ENCODE results near the gene ETF1. TPM values are rescaled to one million over a fixed set of nuclear protein-coding genes. Genes with fewer than 3 reads are reported as not detected.

Gene ETF1
- total and polyA plus RNA-seq, 9 of the 15 experiments (the other 6 are each of a cell fraction or from before 2014, with no cell fraction given), result 53.7 to 209 (median 164) TPM

DNA sequence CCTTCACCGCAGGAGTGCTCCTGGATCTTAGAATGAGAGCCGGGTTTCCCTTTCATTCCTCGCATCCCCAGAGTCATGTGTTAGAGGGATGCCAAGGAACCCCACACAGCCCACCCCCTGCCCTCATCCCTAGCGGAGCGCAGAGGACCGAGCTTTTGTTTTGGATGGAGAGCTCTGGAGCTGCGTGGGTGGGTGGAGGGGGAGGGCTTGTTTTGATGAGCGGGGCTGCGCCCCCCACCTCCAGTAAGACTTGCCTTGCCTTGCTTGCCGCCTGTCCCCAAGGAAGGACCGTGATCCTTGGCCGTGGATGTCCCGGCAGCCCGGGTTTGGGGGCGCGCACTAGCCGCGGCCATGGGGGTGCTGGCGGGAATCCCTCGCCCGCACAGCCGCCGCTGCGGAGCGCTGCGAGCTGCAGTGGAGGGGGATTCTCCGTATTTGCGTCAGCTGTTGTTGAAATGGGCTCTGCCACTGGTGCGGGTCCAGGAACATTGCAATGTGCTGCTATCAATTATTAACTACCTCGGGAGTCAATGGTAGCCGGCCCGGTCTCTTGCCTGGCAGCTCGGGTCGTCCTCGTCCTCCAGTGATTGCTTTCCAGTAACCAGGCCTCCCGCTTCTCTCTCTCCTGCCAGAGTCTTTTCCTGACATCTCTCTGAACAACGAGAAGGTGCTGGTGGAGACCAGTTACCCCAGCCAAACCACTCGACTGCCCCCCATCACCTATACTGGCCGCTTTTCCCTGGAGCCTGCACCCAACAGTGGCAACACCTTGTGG is 76.7 kb downstream of the ETF1 start (continued):
- no peak for TF ChIP-seq CHD4 (IDR thresholded peaks at IDR 0.05; ENCODE audit: insufficient read depth, insufficient replicate concordance, low read depth, low read length, poor library complexity, severe bottlenecking)
- no peak for TF ChIP-seq MYC (IDR thresholded peaks at IDR 0.05; ENCODE audit: low read depth, low read length)
- TF ChIP-seq MYC (CRISPR knock-in tag; IDR thresholded peaks at IDR 0.05; ENCODE audit: borderline replicate concordance, low read depth), result no peak
- TF ChIP-seq TARDBP (IDR thresholded peaks at IDR 0.05), result no peak
- TF ChIP-seq, protein P1, sequence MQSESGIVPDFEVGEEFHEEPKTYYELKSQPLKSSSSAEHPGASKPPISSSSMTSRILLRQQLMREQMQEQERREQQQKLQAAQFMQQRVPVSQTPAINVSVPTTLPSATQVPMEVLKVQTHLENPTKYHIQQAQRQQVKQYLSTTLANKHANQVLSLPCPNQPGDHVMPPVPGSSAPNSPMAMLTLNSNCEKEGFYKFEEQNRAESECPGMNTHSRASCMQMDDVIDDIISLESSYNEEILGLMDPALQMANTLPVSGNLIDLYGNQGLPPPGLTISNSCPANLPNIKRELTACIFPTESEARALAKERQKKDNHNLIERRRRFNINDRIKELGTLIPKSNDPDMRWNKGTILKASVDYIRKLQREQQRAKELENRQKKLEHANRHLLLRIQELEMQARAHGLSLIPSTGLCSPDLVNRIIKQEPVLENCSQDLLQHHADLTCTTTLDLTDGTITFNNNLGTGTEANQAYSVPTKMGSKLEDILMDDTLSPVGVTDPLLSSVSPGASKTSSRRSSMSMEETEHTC (IDR thresholded peaks at IDR 0.05), result no peak
- TF ChIP-seq, protein P2, sequence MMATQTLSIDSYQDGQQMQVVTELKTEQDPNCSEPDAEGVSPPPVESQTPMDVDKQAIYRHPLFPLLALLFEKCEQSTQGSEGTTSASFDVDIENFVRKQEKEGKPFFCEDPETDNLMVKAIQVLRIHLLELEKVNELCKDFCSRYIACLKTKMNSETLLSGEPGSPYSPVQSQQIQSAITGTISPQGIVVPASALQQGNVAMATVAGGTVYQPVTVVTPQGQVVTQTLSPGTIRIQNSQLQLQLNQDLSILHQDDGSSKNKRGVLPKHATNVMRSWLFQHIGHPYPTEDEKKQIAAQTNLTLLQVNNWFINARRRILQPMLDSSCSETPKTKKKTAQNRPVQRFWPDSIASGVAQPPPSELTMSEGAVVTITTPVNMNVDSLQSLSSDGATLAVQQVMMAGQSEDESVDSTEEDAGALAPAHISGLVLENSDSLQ (IDR thresholded peaks at IDR 0.05), result no peak
- no peak for TF ChIP-seq TCFL5 (CRISPR knock-in tag; conservative IDR thresholded peaks at IDR 0.05)
- TF ChIP-seq ZNF316 (IDR thresholded peaks at IDR 0.05), result no peak
- TF ChIP-seq SMARCA4 (IDR thresholded peaks at IDR 0.05), result no peak
- TF ChIP-seq HDAC8 (tag; IDR thresholded peaks at IDR 0.05), result no peak
- TF ChIP-seq RBM25 (IDR thresholded peaks at IDR 0.05; ENCODE audit: low read depth, low read length, severe bottlenecking), result no peak
- TF ChIP-seq, protein P3, sequence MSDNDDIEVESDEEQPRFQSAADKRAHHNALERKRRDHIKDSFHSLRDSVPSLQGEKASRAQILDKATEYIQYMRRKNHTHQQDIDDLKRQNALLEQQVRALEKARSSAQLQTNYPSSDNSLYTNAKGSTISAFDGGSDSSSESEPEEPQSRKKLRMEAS (CRISPR knock-in tag; IDR thresholded peaks at IDR 0.05), result no peak; the same call in 1 of the 2 replicates
- TF ChIP-seq CBX3 (IDR thresholded peaks at IDR 0.05; ENCODE audit: borderline replicate concordance in 1 of 2, low read length in 2 of 2), result 0 out of 3 replicates have a peak, but pooled peaks of 1 of the 2 experiments have one; percentile 10
- no peak for TF ChIP-seq ZNF644 (tag; IDR thresholded peaks at IDR 0.05; ENCODE audit: low read depth)
- TF ChIP-seq, protein P4, sequence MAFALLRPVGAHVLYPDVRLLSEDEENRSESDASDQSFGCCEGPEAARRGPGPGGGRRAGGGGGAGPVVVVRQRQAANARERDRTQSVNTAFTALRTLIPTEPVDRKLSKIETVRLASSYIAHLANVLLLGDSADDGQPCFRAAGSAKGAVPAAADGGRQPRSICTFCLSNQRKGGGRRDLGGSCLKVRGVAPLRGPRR (CRISPR knock-in tag; IDR thresholded peaks at IDR 0.05), result no peak
- no peak for TF ChIP-seq SOX6 (IDR thresholded peaks at IDR 0.05)
- TF ChIP-seq, protein P5, sequence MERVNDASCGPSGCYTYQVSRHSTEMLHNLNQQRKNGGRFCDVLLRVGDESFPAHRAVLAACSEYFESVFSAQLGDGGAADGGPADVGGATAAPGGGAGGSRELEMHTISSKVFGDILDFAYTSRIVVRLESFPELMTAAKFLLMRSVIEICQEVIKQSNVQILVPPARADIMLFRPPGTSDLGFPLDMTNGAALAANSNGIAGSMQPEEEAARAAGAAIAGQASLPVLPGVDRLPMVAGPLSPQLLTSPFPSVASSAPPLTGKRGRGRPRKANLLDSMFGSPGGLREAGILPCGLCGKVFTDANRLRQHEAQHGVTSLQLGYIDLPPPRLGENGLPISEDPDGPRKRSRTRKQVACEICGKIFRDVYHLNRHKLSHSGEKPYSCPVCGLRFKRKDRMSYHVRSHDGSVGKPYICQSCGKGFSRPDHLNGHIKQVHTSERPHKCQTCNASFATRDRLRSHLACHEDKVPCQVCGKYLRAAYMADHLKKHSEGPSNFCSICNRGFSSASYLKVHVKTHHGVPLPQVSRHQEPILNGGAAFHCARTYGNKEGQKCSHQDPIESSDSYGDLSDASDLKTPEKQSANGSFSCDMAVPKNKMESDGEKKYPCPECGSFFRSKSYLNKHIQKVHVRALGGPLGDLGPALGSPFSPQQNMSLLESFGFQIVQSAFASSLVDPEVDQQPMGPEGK (CRISPR knock-in tag; IDR thresholded peaks at IDR 0.05; ENCODE audit: borderline replicate concordance), result no peak
- 0 out of 2 replicates have a peak, but pooled peaks have one; percentile 51 for TF ChIP-seq ZNF224 (CRISPR knock-in tag; IDR thresholded peaks at IDR 0.05)
- peak; percentile 95 for TF ChIP-seq RBM22 (IDR thresholded peaks at IDR 0.05; ENCODE audit: low read depth, low read length, poor library complexity, severe bottlenecking)
- no peak for TF ChIP-seq ZNF121 (CRISPR knock-in tag; conservative IDR thresholded peaks at IDR 0.05)
- no peak for TF ChIP-seq U2AF2 (optimal IDR thresholded peaks at IDR 0.05; ENCODE audit: low read depth, low read length)
- no peak for TF ChIP-seq NR2C1 (IDR thresholded peaks at IDR 0.05)
- TF ChIP-seq NR2C1 (tag; IDR thresholded peaks at IDR 0.05), result no peak
- no peak for TF ChIP-seq ZNF551 (CRISPR knock-in tag; IDR thresholded peaks at IDR 0.05)
- peak; percentile 96 for TF ChIP-seq SIRT6 (IDR thresholded peaks at IDR 0.05; ENCODE audit: low read depth, low read length)
